OCI-LY1 (cell line): ENCODE measurements around the gene UCP2.

Experiments used
- H2AFZ ChIP-seq: fragments of 200-600 bp; sonication (generic), shearing (Covaris generic); 2 replicates; pipeline ENCODE4 v1.6.0; 2014; ENCODE audit warnings: antibody characterized with exemption, mild to moderate bottlenecking, low read length
- H3F3A ChIP-seq: fragments of 200-600 bp; sonication (generic), shearing (Covaris generic); 2 replicates; pipeline ENCODE4 v1.6.0; 2014; ENCODE audit warnings: mild to moderate bottlenecking, antibody characterized with exemption, low read length, moderate library complexity; ENCODE audit not compliant: insufficient read depth
- H3K27ac ChIP-seq: fragments of 200-600 bp; sonication (generic); 2 replicates; pipeline ENCODE4 v1.5.1; 2014; ENCODE audit warnings: low read length, mixed run types, mild to moderate bottlenecking, low read depth; ENCODE audit not compliant: poor library complexity, severe bottlenecking
- H3K27me3 ChIP-seq: fragments of 200-600 bp; sonication (generic); 2 replicates; pipeline ENCODE4 v1.6.0; 2014; ENCODE audit warnings: antibody characterized with exemption, mild to moderate bottlenecking, low read length, moderate library complexity; ENCODE audit not compliant: insufficient read depth
- H3K36me3 ChIP-seq: fragments of 200-600 bp; sonication (generic); 2 replicates; pipeline ENCODE4 v1.6.1; 2014; ENCODE audit warnings: mild to moderate bottlenecking, antibody characterized with exemption, low read length, moderate library complexity, mixed read lengths; ENCODE audit not compliant: insufficient read depth
- H3K4me1 ChIP-seq: fragments of 200-600 bp; sonication (generic); 2 replicates; pipeline ENCODE4 v1.5.1; 2014; ENCODE audit warnings: mild to moderate bottlenecking, low read length, moderate library complexity; ENCODE audit not compliant: insufficient read depth, severe bottlenecking
- H3K4me2 ChIP-seq: fragments of 200-600 bp; sonication (generic), shearing (Covaris generic); 2 replicates; pipeline ENCODE4 v1.6.1; 2014; ENCODE audit warnings: low read length
- H3K4me3 ChIP-seq: fragments of 200-600 bp; sonication (generic); 2 replicates; pipeline ENCODE4 v1.5.1; 2014; ENCODE audit warnings: low read length, low read depth, mild to moderate bottlenecking, mixed read lengths; ENCODE audit not compliant: poor library complexity, severe bottlenecking
- H3K79me2 ChIP-seq: fragments of 200-600 bp; shearing (Covaris generic); 2 replicates; pipeline ENCODE4 v1.6.1; 2016; ENCODE audit warnings: mixed run types, low read length, mixed read lengths; ENCODE audit not compliant: insufficient read depth
- H3K9ac ChIP-seq: fragments of 200-600 bp; sonication (generic), shearing (Covaris generic); 2 replicates; pipeline ENCODE4 v1.6.1; 2014; ENCODE audit warnings: mild to moderate bottlenecking, low read length, mixed read lengths
- H3K9me2 ChIP-seq: fragments of 200-600 bp; sonication (generic), shearing (Covaris generic); 2 replicates; pipeline ENCODE4 v1.6.1; 2014; ENCODE audit warnings: low read depth, mild to moderate bottlenecking, low read length, mixed read lengths
- H3K9me3 ChIP-seq: fragments of 200-600 bp; shearing (Covaris generic); 2 replicates; pipeline ENCODE4 v1.6.1; 2014; ENCODE audit warnings: low read length, mixed read lengths
- H4K20me1 ChIP-seq: fragments of 200-600 bp; sonication (generic), shearing (Covaris generic); 2 replicates; pipeline ENCODE4 v1.6.0; 2016; ENCODE audit warnings: mild to moderate bottlenecking, low read length; ENCODE audit not compliant: insufficient read depth
- CTCF ChIP-seq: fragments of 200-600 bp; sonication (generic), shearing (Covaris generic); IDR thresholded peaks from 2 replicates; pipeline ENCODE4 v1.5.1; 2017; ENCODE audit warnings: mild to moderate bottlenecking, antibody characterized with exemption, low read length, moderate library complexity, mixed read lengths
- EZH2 ChIP-seq: fragments of 200-600 bp; sonication (generic), shearing (Covaris generic); IDR thresholded peaks from 2 replicates; pipeline ENCODE4 v1.8.0; 2017; ENCODE audit warnings: borderline replicate concordance, mixed run types, mild to moderate bottlenecking, antibody characterized with exemption, low read length, moderate library complexity, mixed read lengths

Gene UCP2

DNA sequence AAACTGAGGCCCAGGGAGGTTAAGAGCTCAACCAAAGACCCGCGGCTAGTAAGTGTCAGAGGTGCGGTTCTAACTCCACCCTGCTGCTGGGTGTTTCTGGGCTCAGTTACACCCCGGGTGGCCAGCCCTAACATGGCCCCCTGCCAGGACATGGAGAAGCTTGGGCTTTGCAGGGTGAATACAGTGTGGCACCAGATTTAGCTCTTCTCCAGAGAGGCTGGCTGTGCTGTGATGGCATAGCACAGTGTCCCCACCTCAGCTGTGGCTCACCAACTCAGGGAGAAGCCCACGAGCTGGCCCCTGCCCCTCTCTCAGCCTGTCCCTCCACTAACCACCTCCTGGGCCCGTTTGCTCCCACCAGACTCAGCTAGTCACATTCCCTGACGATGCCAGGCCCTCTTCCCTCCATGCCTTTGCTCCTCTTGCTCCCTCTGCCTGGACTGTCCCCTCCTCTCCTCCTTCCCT is 19.2 kb upstream of the UCP2 start:
- no peak overlapping the region for H3K4me3 ChIP-seq
- no peaks in the 10 kb centered on the region for H4K20me1 ChIP-seq
- H3K4me2 ChIP-seq = no peak overlapping the region
- H3F3A ChIP-seq = 0 out of 2 replicates have a peak, but pooled peaks cover 8% of the 10 kb centered on the region
- H3K36me3 ChIP-seq = no peaks in the 10 kb centered on the region
- H3K9ac ChIP-seq = no peak overlapping the region
- H3K79me2 ChIP-seq = no peaks in the 10 kb centered on the region
- peaks cover 44% of the 10 kb centered on the region for H3K4me1 ChIP-seq
- no peaks in the 10 kb centered on the region for H3K27me3 ChIP-seq
- no peak overlapping the region for H3K27ac ChIP-seq
- no peaks in the 10 kb centered on the region for H3K9me3 ChIP-seq
- no peak overlapping the region for H2AFZ ChIP-seq
- no peaks in the 10 kb centered on the region for H3K9me2 ChIP-seq
- TF ChIP-seq CTCF (no peak), EZH2 (no peak)

DNA sequence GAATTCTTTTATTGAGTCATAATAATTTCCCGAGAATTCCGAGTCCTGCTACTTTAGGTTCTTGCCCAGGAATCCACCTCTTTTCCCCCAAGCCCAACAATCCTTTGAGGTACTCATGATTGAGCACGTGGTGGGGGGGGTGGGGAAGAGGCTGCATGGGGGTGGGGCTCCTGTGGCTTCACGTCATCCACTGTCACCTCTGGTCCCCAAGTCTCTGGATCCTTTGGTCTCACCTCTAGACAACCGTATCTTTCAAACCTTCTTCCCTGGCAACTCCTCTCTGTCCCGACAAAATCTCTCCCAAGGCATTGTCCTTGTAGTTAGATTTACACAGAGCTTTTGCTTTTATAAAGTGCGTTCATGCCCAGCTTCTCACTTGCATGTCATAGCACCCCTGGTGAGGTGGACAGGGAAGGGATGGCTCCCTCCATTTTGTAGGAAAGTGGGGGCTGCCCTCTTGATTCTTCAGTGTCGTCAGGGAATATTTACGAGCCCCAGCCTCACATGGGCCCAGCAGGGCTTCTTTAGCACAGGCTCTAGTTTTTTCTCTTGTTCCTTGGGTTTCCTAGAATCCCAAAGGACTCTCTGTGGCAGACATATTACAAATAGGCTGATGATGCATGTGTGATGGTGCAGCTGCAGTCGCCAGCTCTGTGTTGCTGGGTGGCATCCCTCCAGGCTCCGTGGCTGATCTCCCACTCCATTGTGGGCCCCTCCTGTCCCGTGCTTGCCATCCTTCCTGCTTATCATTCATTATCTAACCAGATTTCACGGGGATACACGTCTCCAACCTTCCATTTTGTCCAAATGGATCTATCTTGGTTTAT is 17.9 kb upstream of the UCP2 start:
- no peaks in the 10 kb centered on the region for H3K9me2 ChIP-seq
- H3K9me3 ChIP-seq = no peaks in the 10 kb centered on the region
- 0 out of 2 replicates have a peak, but pooled peaks cover 11% of the 10 kb centered on the region for H3F3A ChIP-seq
- H3K79me2 ChIP-seq = no peaks in the 10 kb centered on the region
- H3K4me1 ChIP-seq = peaks cover 53% of the 10 kb centered on the region
- no peak overlapping the region for H3K4me3 ChIP-seq
- H4K20me1 ChIP-seq = no peaks in the 10 kb centered on the region
- no peak overlapping the region for H2AFZ ChIP-seq
- no peak overlapping the region for H3K4me2 ChIP-seq
- no peaks in the 10 kb centered on the region for H3K36me3 ChIP-seq
- no peak overlapping the region for H3K9ac ChIP-seq
- TF ChIP-seq CTCF (no peak), EZH2 (no peak)
- H3K27me3 ChIP-seq = no peaks in the 10 kb centered on the region
- H3K27ac ChIP-seq = peak overlapping the region; percentile 98

GRCh38 chr11:73999581-74000306 is 17.1 kb upstream of the UCP2 start:
- no peaks in the 10 kb centered on the region for H3K9me2 ChIP-seq
- H3K36me3 ChIP-seq = no peaks in the 10 kb centered on the region
- H4K20me1 ChIP-seq = no peaks in the 10 kb centered on the region
- no peak for TF ChIP-seq EZH2
- TF ChIP-seq CTCF = no peak
- no peaks in the 10 kb centered on the region for H3K9me3 ChIP-seq
- no peaks in the 10 kb centered on the region for H3K27me3 ChIP-seq
- peaks cover 16% of the 10 kb centered on the region for H3F3A ChIP-seq
- H3K4me2 ChIP-seq = peak overlapping the region; percentile 19; the same call in 1 of the 2 replicates
- peaks cover 54% of the 10 kb centered on the region for H3K4me1 ChIP-seq
- no peak overlapping the region for H3K9ac ChIP-seq
- no peak overlapping the region for H2AFZ ChIP-seq
- H3K4me3 ChIP-seq = no peak overlapping the region
- no peaks in the 10 kb centered on the region for H3K79me2 ChIP-seq
- peak overlapping the region; percentile 98 for H3K27ac ChIP-seq
